ENCODE data around the gene ITIH3.

Gene ITIH3

DNA sequence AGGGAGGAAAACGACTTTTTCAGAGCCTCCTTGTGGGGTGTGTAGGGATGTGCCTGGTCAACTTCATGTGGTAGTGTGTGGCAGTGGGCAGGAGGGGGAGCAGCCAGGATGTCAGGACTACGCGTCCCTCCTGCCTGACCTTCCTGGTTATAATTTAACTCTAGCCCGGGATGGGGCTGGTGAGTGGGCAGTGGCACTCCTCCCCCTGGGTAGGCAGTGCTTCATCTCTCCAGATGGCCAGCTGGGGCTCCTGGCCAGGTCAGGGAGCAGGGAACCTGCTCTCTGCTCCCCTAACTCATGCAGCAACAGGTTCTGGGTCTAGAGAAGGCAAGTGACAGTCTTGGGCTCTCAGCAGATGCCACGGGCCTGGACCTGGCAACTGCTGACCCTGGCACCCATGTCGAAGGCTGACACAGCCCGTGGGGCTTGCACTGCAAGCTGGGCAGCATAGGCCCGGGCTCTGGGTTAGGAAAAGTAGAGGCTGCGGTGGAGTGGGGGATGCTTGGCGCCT, 33.3 kb downstream of the ITIH3 start:
- no peak for DNase-seq

DNA sequence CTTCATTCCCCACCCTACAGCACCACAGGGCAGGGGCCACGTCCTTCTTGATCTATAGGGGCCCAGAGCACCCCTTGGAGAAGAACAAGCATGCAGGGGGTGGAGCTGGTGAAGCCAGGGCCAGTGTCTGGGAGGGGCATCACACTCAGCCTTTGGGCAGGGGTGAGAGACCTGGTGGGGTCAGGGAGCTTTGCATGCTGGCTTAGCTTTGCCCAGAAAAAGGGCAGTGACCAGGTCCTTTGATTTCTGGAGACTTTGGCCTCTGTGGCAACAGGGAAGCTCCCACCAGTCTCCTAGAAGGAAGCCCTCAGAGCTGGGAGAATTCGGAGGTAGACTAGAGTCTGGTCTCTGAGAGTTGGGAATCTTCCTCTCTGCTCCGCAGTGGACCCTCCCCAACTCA, 34.9 kb downstream of the ITIH3 start:
- DNase-seq, result no peak

DNA sequence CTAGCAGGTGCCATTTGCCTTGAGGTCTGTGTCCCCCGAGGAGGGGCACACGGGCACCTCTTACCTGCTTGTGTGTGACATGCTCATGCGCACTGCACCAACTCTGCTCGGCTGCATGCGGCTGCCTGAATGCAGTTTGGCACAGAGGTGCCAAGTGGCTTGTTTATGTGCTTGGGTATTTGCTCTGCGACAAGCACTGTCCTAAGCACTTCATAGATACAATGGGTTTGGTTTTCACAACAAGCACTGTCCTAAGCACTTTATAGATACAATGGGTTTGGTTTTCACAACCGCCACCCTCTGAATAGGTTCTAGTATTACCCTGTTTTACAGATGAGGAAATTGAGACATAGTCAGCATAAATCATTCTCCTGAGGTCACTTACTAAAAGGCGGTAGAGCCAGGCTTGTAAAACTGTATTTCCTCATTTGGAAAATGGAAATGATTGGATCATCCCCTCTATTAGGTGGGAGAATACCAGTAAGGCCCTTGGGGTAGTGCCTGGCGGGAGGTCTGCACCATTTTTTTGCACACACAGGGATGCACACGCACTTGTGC, 35.4 kb downstream of the ITIH3 start:
- DNase-seq, result no peak

DNA sequence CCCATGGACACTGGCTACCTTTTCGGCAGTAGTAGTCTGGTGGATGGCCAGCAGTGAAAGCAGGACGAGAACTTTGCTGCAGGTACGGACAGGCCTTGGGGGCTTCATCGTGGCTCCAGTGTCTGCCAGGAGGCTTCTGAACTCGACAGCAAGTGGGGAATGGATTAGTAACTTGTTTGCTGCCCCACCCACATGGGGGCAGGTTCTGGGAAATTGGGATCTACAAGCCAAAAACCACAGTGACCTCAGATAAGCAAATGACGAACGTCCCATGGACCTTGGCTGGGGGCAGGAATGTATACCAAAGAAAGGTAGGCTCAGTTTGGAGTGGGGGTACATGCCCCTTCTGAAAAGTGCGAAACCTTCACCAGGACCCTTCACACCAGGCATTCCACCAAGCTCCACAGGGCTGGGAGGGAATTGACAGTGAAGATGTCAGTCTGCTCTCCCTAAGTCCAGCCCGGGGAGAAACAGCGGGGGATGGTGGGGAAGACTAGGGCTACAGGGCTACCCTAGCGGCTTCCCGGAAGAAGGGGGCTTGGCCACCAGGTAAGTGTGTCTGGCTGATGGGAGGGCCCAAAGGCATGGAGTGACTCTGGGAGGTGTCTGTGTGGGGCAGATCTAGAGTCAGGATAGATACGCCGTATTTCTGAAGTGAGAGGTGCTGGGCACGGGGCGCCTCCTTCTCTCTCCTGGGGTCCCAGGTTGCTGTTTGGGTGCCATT, 36.1 kb downstream of the ITIH3 start, which contains the start of gene ITIH4:
TSS of gene ITIH4 (minus strand) at position 138 of the 724 bp plus-strand sequence. CDS start at position 108, 30 bp downstream.
- DNase-seq, result no peak

DNA sequence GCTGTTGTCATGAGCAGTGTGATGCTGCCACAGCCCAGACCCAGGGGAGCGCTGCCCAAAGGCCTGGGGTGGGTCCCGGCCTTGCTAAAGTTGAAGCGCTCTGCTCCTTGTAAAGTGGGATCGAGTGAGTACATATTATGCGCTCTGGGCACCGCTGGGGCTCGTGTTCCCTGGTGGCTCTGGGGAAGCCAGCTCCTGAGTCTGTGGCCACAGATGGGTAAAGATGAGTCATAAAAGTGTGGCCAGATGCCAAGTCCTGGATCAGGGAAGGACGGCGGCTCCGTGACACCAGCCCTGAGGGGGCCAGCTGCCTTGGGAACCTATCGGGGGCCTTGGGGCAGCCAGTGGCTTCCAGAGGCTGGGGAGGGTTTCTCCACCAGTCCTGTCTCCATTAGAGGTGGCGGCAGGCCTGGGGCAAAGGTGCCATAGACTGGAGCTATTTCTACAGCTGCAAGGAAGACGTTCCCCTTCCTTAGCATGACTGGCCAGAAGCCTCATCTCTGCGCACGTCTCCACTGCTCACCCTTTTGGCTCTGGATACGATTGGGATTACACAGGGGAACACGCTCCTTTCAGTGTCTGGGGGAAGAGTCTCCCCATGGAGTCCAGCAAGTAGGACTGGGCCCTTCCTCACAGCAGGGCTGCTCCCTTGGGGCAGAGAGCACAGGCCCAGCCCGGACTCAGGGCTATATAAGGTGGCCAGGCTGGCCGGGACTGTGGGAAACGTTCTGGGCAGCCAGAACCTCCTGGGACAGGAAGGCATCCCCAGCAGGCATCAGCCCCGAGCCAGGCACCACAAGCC, 37.1 kb downstream of the ITIH3 start:
- no peak for DNase-seq

DNA sequence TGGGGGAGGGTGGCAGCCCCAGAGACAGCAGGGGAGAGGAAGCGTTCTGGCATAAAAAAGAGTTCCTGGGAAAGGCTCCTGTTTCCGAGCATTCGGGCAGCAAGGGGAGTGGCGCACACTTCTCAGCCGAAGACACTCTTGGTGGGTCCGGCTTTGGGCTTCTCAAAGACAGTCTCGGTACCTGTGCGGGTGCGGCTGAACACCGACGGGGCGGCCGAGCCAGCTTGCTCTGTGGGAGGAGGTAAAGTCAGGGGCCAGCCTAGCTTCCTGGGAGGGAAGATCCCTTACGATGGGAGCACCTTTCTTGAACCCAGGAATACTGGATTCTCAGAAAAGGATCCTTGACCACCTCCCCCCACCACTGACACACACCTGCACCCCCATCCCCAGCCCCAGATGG, 38.6 kb downstream of the ITIH3 start:
- no peak for DNase-seq

DNA sequence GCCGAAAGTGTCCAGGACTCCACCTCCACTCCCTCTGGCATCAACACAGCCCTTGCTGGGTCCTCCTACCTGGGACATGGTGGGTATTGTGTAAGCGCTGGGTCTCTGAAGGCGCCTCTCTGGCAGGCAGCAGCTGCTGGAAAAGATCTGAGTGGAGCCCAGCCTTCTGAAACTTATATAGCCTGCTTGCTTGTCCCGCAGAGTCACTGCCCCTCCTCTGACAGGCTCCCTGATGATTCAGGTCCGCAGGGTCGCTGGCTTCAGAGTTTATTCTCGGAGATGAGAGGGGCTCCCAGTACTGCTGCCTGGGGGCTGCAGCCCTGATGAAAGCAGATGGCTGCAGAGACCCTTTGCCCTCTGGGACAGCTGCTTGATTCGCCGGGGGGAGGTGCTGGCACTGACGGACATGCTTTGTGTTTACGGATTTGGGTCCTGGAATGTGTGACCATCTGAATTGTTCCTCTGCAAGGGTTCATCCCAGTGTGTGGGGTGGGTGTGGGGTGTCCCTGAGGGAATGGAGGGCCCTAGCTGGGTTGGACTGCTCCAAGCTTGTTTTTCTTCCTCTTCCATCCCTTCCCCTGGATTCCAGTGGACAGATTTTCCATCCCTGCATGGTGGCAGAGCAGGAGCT, 40.4 kb downstream of the ITIH3 start, which contains the start of gene MUSTN1:
TSS of gene MUSTN1 (minus strand) at position 149 of the 631 bp plus-strand sequence. CDS start at position 78, 71 bp downstream.
- peak; percentile 1 for DNase-seq

DNA sequence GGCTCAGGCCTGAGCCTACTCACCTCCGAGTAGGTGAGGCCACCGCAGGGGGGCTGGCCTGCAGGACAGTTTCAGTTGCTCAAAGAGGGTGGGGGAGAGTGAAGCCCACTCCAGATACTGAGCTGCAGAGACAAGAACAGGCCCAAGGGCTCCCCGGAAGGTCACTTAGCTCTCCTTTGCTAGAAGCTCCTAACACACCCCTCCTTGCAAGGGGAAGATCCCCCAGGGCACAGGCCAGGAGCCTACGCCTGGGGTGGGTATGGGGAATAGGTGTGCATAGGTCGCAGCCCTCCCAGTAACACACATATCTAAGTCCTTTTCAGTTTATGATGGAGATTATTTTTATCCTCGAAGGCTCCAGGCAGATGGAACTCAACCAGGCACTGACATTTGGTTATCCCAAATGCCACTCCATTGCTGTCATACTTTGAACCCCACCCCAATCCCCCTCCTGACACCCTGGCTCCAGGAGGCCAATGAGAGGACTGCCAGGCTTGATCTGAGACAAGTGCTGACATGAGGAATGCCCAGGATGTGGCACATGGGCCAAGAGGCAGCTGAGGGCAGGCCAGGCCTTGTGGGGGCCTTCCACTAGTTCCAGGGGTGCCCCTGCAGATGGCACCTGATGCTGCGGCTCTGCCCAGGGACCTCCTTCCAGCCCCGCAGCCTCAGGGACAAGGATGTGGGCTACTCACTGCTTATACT, 41.3 kb downstream of the ITIH3 start:
- no peak for DNase-seq

DNA sequence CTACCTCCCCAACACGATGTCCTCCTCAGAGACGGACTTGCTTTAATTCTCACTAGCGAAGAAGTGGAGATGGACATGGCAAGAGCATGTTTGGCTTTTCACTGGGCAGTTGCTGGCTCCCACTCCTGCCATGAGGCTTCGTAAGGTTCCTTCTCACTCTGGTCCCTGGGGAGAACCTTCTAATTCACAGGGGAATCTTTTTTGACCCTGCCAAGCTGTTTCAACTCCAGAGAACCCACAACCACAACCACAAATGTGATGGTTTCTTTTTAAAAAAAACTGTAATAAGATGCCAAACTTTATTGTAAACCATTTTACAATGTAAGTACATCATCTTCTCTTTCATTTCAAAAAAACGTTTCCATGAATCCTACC, 41.9 kb downstream of the ITIH3 start:
- DNase-seq, result no peak

DNA sequence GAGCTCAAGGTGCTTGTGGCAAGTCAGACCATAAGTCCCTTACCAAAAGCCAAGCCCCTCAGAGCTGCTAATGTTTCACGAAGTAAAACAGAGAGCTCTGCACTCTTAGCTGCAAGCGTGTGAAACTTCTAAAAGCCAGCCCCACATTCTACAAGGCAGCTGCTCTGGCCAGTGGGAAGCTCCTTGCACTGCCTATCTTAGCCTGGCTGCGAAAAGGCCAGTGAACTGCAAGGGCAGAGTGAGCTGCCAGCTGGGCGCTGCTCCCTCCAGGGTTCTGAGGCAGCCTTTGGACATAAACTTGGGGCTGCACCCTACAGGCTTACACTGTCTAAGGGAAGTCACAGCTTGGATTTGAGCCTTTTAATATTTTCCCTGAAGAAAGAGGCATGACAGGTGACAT, 42.4 kb downstream of the ITIH3 start:
- no peak for DNase-seq

DNA sequence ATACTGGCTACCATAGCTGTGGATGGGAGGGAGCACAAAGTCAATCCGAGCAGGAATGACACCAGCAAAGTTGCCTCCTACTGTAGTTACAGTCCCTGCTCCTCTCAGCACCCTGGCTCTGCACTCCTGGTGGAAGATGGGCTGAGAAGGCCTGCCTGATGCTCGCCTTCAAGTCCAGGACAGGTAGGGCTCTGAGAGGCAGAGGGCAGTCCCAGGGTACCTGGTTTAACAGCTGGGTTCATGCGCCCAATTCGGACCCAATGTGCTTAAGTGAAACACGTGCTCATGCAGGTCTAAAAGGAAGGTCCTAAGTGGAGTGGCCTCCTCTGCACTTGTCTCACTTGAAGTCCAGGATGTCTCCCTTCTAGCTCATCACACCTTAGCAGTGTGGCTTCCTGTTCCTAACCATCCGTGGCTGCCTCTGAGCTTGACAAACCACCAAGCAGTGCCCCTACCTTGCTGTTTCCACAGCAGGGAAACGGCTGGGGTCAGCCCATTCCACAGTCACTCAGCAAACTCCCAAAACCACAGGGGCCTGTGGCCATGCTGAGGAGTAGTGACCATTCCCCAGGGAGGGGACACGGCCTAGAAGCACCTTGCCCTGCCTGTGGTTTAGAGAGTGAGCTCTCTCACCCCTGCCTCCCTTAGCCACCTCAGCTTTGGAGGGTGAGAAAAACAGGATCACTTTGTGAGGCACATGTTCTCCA, 44.1 kb downstream of the ITIH3 start:
- no peak for DNase-seq

DNA sequence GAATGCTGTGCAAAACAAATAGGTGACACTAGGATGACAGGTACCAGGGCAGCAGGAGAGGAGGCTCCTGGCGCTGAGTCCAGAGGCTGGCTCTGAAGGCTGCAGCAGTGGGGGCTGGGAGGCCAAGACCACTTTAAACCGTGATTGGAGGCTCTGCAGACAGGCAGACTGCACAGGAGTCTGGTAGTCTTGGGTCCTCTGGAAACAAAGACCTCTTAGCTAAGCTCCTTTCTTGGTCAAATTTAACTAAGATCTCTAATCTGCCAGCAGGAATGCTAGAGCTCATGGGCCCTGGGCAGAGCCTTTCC, 44.6 kb downstream of the ITIH3 start:
- DNase-seq, result no peak

DNA sequence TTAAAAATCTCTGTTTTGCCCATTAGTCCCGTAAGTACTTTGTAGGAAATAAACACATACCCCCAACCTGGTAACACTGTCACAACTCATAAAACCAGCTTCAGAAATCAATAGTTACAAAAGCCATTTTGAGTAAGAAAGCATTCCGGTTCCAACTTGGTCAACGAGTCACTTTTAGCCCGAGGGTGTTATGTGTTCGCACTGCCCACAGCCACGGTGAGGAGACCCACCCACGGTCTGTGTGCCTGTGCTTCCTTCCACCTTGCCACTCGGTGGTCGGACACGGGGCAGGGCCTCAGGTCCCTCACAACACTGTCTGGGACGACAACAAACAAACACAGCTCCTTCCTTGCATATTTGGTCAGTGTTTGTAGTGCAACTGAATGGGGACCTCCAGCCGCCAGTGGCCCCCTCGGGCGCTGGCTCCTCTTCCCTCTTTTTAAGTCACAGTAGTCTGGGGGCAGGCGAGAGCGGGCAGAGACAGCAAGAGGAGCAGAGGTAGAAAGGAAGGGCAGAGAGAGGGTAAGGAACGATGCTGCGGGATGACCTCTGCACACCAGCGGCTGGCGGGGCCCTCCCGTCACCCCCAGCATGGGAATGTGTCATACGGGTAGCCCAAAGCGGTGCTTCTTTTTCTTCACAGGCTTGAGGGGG, 45.4 kb downstream of the ITIH3 start:
- DNase-seq, result no peak

DNA sequence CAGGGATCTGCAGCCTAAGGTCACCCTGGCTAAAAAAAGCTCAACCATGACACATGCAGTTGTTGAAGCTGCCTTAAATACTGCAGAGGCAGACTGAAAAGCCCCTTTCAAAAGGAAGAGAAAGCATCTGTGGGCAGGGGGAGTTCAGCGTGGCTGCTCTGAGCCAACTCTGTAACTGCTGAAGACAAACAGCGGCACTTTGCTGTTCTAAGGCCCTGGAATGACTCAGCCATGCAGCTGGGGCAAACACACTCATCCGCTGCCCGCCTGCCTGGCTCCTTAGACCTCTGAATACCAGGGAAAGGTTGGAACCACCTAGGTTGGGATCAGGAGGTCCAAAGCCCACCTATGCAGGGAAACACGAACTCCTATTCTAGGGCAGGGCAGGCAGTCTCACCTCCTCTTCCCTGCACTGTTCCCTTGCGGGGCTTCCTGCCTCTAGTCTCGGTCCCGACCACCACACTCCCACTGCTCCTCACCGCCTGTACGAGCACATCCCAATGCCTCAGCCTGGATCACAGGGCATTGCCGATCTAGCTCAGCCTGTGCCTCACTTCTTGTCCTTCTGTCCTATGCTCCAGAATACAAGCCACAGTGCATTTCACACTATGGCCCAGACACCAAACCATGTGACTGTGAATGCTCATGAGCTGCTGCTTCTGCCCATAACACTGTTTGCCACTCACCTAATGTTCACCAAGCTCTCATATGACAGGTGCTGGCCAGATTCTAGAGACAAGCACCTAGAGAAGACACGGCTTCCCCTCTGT, 46.8 kb downstream of the ITIH3 start:
- DNase-seq, result no peak

DNA sequence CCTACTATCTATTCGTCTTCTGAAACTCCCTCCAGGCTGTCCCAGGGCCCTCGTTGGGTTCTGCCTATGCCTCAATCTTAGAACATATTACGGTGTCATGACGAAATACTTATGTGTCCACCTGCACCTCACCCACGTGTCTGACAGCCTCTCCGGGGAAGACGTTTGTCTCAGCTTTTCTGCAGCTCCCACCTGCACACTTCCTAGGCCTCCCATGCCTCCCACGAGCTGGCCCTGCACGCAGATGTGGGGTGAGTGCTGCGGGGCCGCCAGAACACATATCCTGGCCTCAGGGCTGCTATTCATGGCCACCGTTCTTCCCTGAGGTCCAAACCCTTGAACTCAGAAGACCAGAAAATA, 47.4 kb downstream of the ITIH3 start:
- no peak for DNase-seq

DNA sequence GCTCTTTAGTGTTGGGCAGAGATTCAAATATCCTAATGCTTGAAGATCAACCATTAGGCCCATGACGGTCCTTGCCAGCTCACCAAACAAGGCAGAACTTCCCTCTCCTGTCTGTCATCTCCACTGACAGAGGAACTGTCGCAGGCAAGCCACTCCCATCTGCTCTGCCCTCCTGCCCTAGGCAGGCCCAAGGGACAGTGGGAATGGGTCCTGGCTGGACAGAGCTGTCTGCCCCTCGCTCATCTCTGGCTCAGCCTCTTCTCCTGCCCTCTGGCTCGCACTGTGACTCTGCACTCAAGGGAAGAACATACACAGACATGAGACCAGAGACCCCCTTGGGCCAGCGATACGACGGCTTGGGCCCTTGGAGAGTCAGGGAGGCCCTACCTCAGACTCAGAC, 47.8 kb downstream of the ITIH3 start:
- no peak for DNase-seq

DNA sequence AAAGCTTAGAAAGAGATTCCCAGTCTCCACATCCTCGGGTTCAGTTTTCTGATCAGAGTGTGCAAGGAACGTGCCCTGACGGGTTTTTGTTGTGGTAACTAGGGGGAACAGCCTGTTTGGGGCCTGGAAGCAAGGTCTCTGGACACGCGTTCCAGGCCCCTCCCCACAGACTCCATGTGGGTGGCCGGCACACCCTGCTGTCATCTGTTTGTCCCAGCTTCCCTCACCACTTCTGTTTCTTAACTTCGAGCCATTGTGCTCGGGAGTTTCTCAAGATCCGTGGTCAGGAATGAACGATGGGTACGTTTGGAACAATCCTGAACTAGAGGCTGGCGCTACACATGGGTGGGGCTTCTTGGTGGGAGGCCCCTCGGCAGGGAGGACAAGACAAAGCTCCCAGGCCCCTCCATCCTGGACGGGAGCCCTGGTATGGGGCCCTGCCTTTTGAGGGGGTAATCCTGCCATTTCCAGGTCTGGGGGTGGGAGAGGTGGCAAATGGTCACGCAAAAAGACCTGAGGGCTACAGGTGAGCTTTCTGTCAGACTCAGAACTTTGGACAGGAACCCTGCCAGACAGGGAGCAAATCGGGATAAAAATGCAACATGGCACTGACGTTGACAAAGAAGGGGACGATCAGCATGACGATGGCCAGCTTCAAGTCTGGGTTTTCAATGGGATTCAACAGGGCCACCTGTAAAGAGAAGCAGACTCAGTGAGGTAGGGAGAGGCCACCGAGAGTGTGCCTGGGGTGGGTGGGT, 48.7 kb downstream of the ITIH3 start:
- no peak for DNase-seq

DNA sequence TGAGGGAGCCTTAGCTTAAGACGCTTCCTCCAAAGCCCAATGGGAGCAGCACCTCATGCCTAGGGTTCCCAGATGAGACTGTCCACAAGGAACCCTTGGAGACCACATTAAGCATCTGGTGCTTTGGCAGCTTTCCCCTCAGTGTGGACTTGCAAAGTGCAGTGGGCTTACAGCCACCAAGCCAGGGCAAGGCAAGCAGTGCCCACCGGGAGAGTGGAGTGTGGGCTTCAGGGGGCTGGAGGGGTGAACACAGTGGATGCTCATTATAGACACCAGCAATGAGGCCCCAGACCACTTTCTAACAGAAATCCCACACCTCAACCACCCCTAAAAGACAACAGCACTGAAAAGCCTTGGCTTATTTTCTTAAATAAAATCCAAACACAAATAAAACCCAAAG, 49.3 kb downstream of the ITIH3 start:
- DNase-seq, result no peak

DNA sequence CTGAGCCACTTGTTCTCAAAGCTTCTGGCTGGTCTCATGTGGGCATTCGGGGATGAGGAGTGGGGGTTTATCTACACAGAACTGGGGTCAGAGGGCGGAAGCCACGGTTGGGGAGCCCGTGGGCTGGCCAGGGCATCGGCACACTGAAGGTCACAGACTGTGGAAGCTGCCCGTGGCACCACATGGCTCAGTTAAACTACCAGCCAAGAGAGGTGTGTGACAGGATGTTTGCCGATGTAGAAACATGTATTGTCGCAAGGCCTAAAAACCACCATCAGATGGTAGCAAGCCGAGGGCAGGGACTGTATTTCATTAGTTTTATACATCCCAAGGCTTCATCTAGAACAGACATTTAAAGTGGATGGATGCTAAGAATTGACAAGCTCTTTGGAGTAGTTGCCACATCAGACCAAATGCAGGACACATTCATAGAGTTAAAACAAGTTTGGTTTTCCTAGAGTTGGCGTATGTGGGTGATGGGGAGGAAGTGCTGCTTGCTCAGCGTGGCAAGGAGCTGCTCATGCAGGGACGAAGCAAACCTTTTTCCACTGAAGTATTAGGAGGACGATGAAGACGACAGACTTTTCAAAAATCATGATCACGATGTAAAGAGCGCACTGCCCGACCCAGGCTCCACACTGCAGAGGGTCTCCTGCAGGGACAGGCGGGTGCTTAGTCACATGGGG, 49.8 kb downstream of the ITIH3 start:
- DNase-seq, result no peak

DNA sequence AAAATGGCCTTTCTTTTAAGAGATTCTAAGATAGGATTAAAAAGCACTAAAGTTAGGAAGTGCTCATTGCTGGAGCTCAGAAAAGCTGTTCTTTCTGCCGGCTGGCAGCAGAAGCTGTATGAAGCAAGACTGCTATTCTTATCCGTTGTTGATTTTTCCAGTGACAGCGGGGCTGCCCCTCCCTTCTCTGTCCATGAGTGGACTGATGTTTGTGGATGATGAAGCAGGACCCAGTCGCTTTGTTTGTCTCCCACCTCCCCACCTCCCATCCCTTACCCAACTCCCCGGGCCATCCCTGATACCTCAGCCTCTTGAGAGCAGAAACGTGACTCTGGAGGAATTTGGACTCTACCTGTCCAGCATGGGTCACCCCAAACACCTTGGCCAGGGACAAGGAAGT, 50.6 kb downstream of the ITIH3 start:
- DNase-seq, result no peak

Data from NCI-H2227 treated with DMSO at 0.1 percent for 48 hours (cell line).